ENCODE measurements around the gene TCF12. TPM values are rescaled to one million over a fixed set of nuclear protein-coding genes. Genes with fewer than 3 reads are reported as not detected.

Gene TCF12
- total and polyA plus RNA-seq, 2 donors (not counting 3 experiments of a cell fraction or from before 2014, with no cell fraction given): 72.1 to 133 TPM

DNA sequence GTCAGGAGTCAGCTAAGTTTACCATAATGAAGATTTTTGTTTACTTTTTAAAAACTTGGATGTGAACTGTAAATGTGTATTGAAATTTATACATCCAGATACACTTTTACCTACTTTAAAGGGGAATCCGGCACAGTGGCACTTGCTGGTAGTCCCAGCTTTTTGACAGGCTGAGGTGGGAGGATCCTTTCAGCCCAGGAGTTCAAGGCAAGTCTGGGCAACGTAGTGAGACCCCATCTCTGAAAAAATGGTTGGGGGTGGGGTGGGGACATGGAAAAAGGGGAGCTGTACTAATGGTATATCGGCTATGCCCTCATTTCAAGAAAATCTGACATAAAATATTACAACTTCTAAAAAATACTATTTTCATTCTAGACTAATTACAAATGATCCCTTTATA lies 362.0 kb downstream of the TCF12 start:
- no peak overlapping the region for H2AFZ ChIP-seq (ENCODE audit: low read depth, low read length)
- FAIRE-seq (no peak), DNase-seq (ENCODE audit: low read depth, low spot score) (no peak)
- no peaks in the 10 kb centered on the region for H3K9me1 ChIP-seq (replicated peaks; ENCODE audit: control insufficient read depth, extremely low read depth, insufficient read depth, low read length)
- BruUV-seq (replicated peaks): no TSS peak
- peaks cover 5 to 9% of the 10 kb centered on the region in 2 experiments for H3K36me3 ChIP-seq (ENCODE audit: control insufficient read depth in 2 of 2, extremely low read depth in 1 of 2, insufficient read depth in 2 of 2, low read length in 2 of 2)
- H3K4me1 ChIP-seq (ENCODE audit: control insufficient read depth, extremely low read depth, insufficient read depth, low read length): no peaks in the 10 kb centered on the region
- POLR2A ChIA-PET: no interaction called here
- no peak overlapping the region for H3K9ac ChIP-seq (replicated peaks; ENCODE audit: extremely low read depth, insufficient read depth, low read length)
- CTCF ChIA-PET: interaction anchor here (0.7 to 1.5 kb wide), 4 partner anchors 9 to 26 kb away, joined by 3 to 4 read pairs (median 3); no protein-coding TSS in a partner anchor
- no peaks in the 10 kb centered on the region for H3K9me3 ChIP-seq (replicated peaks; ENCODE audit: control insufficient read depth, insufficient read depth, low read length)
- H3K27me3 ChIP-seq (ENCODE audit: control insufficient read depth in 2 of 2, insufficient read depth in 2 of 2, low read length in 2 of 2): no peaks in the 10 kb centered on the region
- no peak overlapping the region for H3K4me2 ChIP-seq (ENCODE audit: insufficient read depth, low read length)
- H4K20me1 ChIP-seq (replicated peaks; ENCODE audit: control insufficient read depth, extremely low read depth, insufficient read depth, low read length): no peaks in the 10 kb centered on the region
- dilution Hi-C loops (cut with MboI; ENCODE audit: extremely low pct_ligation_motif_present, low sequenced_read_pairs): no loop called here
- intact Hi-C loops (cut with micrococcal nuclease): no loop called here
- no peak overlapping the region for H3K4me3 ChIP-seq (replicated peaks in 1 of 3; ENCODE audit: insufficient read depth in 1 of 3, low read depth in 1 of 3, low read length in 3 of 3)
- TF ChIP-seq POLR2A (IDR thresholded peaks at IDR 0.05; ENCODE audit: low read depth, low read length) (no peak), POLR2AphosphoS5 (IDR thresholded peaks at IDR 0.05; ENCODE audit: insufficient read depth, low read depth, low read length) (no peak), EZH2 (IDR thresholded peaks at IDR 0.05; ENCODE audit: borderline replicate concordance, low read depth, low read length, severe bottlenecking) (no peak)
- TF ChIP-seq, protein P1, sequence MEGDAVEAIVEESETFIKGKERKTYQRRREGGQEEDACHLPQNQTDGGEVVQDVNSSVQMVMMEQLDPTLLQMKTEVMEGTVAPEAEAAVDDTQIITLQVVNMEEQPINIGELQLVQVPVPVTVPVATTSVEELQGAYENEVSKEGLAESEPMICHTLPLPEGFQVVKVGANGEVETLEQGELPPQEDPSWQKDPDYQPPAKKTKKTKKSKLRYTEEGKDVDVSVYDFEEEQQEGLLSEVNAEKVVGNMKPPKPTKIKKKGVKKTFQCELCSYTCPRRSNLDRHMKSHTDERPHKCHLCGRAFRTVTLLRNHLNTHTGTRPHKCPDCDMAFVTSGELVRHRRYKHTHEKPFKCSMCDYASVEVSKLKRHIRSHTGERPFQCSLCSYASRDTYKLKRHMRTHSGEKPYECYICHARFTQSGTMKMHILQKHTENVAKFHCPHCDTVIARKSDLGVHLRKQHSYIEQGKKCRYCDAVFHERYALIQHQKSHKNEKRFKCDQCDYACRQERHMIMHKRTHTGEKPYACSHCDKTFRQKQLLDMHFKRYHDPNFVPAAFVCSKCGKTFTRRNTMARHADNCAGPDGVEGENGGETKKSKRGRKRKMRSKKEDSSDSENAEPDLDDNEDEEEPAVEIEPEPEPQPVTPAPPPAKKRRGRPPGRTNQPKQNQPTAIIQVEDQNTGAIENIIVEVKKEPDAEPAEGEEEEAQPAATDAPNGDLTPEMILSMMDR (IDR thresholded peaks at IDR 0.05; ENCODE audit: extremely low read depth in 1 of 2, insufficient read depth in 1 of 2, low read depth in 1 of 2, low read length in 2 of 2): no peak
- H3K27ac ChIP-seq (ENCODE audit: insufficient read depth, low read depth, low read length): no peak overlapping the region
- no peaks in the 10 kb centered on the region for H3K79me2 ChIP-seq (ENCODE audit: control insufficient read depth, insufficient read depth, low read length)

DNA sequence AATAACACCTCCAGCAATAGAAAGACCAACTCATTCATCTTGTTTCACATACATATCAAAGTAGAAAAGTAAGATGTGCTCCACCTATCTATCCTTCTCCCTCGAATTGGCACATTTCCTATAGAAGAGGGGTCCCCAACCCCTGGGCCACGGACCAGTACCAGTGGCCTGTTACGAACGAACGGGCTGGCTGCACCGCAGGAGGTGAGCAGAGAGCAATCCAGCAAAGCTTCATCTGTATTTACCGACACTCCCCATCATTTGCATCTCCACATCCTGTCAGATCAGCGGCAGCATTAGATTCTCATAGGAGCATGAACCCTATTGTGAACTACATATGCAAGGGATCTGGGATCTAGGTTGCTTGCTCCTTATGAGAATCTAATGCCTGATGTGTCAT lies 362.9 kb downstream of the TCF12 start:
- no peaks in the 10 kb centered on the region for H3K9me3 ChIP-seq (replicated peaks; ENCODE audit: control insufficient read depth, insufficient read depth, low read length)
- DNase-seq (ENCODE audit: low read depth, low spot score) (no peak), FAIRE-seq (no peak)
- TF ChIP-seq POLR2AphosphoS5 (IDR thresholded peaks at IDR 0.05; ENCODE audit: insufficient read depth, low read depth, low read length) (no peak), FOS (IDR thresholded peaks at IDR 0.05; ENCODE audit: borderline replicate concordance, insufficient read depth, low read length) (no peak)
- TF ChIP-seq, protein P1 (IDR thresholded peaks at IDR 0.05; ENCODE audit: extremely low read depth in 1 of 2, insufficient read depth in 1 of 2, low read depth in 1 of 2, low read length in 2 of 2): no peak
- POLR2A ChIA-PET: no interaction called here
- no peaks in the 10 kb centered on the region for H3K27me3 ChIP-seq (ENCODE audit: control insufficient read depth in 2 of 2, insufficient read depth in 2 of 2, low read length in 2 of 2)
- H4K20me1 ChIP-seq (replicated peaks; ENCODE audit: control insufficient read depth, extremely low read depth, insufficient read depth, low read length): no peaks in the 10 kb centered on the region
- no peak overlapping the region for H2AFZ ChIP-seq (ENCODE audit: low read depth, low read length)
- intact Hi-C loops (cut with micrococcal nuclease): no loop called here
- no peak overlapping the region for H3K9ac ChIP-seq (replicated peaks; ENCODE audit: extremely low read depth, insufficient read depth, low read length)
- no peaks in the 10 kb centered on the region for H3K79me2 ChIP-seq (ENCODE audit: control insufficient read depth, insufficient read depth, low read length)
- BruUV-seq (replicated peaks): no TSS peak
- H3K9me1 ChIP-seq (replicated peaks; ENCODE audit: control insufficient read depth, extremely low read depth, insufficient read depth, low read length): no peaks in the 10 kb centered on the region
- CTCF ChIA-PET: interaction anchor here (1.1 kb wide), 1 partner anchor 13 kb away, joined by 3 read pairs; no protein-coding TSS in a partner anchor
- no peak overlapping the region for H3K4me2 ChIP-seq (ENCODE audit: insufficient read depth, low read length)
- no peaks in the 10 kb centered on the region for H3K4me1 ChIP-seq (ENCODE audit: control insufficient read depth, extremely low read depth, insufficient read depth, low read length)
- H3K4me3 ChIP-seq (replicated peaks in 1 of 3; ENCODE audit: insufficient read depth in 1 of 3, low read depth in 1 of 3, low read length in 3 of 3): no peak overlapping the region
- no peak overlapping the region for H3K27ac ChIP-seq (ENCODE audit: insufficient read depth, low read depth, low read length)
- dilution Hi-C loops (cut with MboI; ENCODE audit: extremely low pct_ligation_motif_present, low sequenced_read_pairs): no loop called here
- peaks cover 8 to 13% of the 10 kb centered on the region in 2 experiments for H3K36me3 ChIP-seq (ENCODE audit: control insufficient read depth in 2 of 2, extremely low read depth in 1 of 2, insufficient read depth in 2 of 2, low read length in 2 of 2)
